CD14-positive monocyte (primary cell): Measurements from ENCODE around the gene GPRIN1. TPM values are rescaled to one million over a fixed set of nuclear protein-coding genes. Genes with fewer than 3 reads are reported as not detected.

Source experiments
- DNase-seq, 3 donors: peaks; one replicate each; pipeline ENCODE4 v3.0.0-alpha.2; 2011 to 2022
- H2AFZ ChIP-seq: 2 replicates; pipeline ENCODE4 v1.6.0; 2012; ENCODE audit warnings: mild to moderate bottlenecking, low read depth, low read length, inconsistent platforms; ENCODE audit not compliant: insufficient read depth, poor library complexity, severe bottlenecking
- H3K27ac ChIP-seq, 2 donors: 1 replicate in 1 of 2; 2 replicates in 1 of 2; pipeline ENCODE4 v1.5.1; 2012 to 2013; ENCODE audit warnings: low read length in 2 of 2, control low read depth in 1 of 2, inconsistent platforms in 1 of 2, low read depth in 1 of 2, mild to moderate bottlenecking in 1 of 2
- H3K27me3 ChIP-seq, 2 donors: one replicate each; pipeline versions ENCODE4 v1.6.0 to v1.6.1; 2011 to 2013; ENCODE audit warnings: low read length in 2 of 2; ENCODE audit not compliant: control insufficient read depth in 2 of 2, insufficient read depth in 2 of 2
- H3K36me3 ChIP-seq, 2 donors: replicated peaks in 1 of 2; 1 replicate in 1 of 2; 2 replicates in 1 of 2; pipeline versions ENCODE4 v1.5.1 to v1.6.1; 2012 to 2013; ENCODE audit warnings: low read length in 2 of 2, control low read depth in 1 of 2, inconsistent platforms in 1 of 2, mild to moderate bottlenecking in 1 of 2; ENCODE audit not compliant: insufficient read depth in 2 of 2, control insufficient read depth in 1 of 2
- H3K4me1 ChIP-seq, 2 donors: 1 replicate in 1 of 2; 2 replicates in 1 of 2; pipeline versions ENCODE4 v1.5.1 to v1.6.1; 2012 to 2013; ENCODE audit warnings: low read length in 2 of 2, control low read depth in 1 of 2, inconsistent platforms in 1 of 2, mild to moderate bottlenecking in 1 of 2, moderate library complexity in 1 of 2; ENCODE audit not compliant: insufficient read depth in 2 of 2, control insufficient read depth in 1 of 2
- H3K4me2 ChIP-seq: replicated peaks from 2 replicates; pipeline ENCODE3; 2012; ENCODE audit warnings: low read length, moderate library complexity, mild to moderate bottlenecking; ENCODE audit not compliant: poor library complexity, severe bottlenecking; ENCODE audit errors: extremely low read depth
- H3K4me3 ChIP-seq, 3 experiments: fragments of 200-600 bp in 1 of 3; sonication (generic) in 1 of 3; replicated peaks in 1 of 3; 1 replicate in 2 of 3; 2 replicates in 1 of 3; pipeline ENCODE4 v1.5.1; 2011 to 2013; ENCODE audit warnings: low read length in 3 of 3, mild to moderate bottlenecking in 3 of 3, control low read depth in 2 of 3, low read depth in 2 of 3, inconsistent platforms in 1 of 3, moderate library complexity in 1 of 3
- H3K79me2 ChIP-seq: 2 replicates; pipeline ENCODE4 v1.6.0; 2012; ENCODE audit warnings: mild to moderate bottlenecking, control low read depth, inconsistent platforms, low read length, moderate library complexity; ENCODE audit not compliant: insufficient read depth
- H3K9ac ChIP-seq: 2 replicates; pipeline ENCODE4 v1.6.0; 2017; ENCODE audit warnings: low read length, mild to moderate bottlenecking; ENCODE audit not compliant: insufficient read depth, poor library complexity, severe bottlenecking
- H3K9me3 ChIP-seq, 2 donors: replicated peaks in 1 of 2; 1 replicate in 1 of 2; 2 replicates in 1 of 2; pipeline versions ENCODE4 v1.5.1 to v1.6.1; 2012 to 2013; ENCODE audit warnings: low read length in 2 of 2, control low read depth in 1 of 2; ENCODE audit not compliant: control insufficient read depth in 1 of 2, insufficient read depth in 1 of 2
- H4K20me1 ChIP-seq: 2 replicates; pipeline ENCODE4 v1.6.0; 2012; ENCODE audit warnings: mild to moderate bottlenecking, low read length, control low read depth, moderate library complexity; ENCODE audit not compliant: insufficient read depth
- H3K27ac Mint-ChIP-seq, 7 donors: one replicate each; pipeline ENCODE4 v1.8.0; 2020; ENCODE audit warnings: mild to moderate bottlenecking in 7 of 7, mixed read lengths in 7 of 7, moderate library complexity in 6 of 7, inconsistent platforms in 2 of 7
- H3K27me3 Mint-ChIP-seq, 3 donors: one replicate each; pipeline ENCODE4 v1.8.0; 2021 to 2022; ENCODE audit warnings: low read depth in 3 of 3, mild to moderate bottlenecking in 3 of 3, mixed read lengths in 3 of 3, moderate library complexity in 3 of 3, inconsistent platforms in 1 of 3
- H3K36me3 Mint-ChIP-seq, 2 donors: one replicate each; pipeline ENCODE4 v1.8.0; 2020; ENCODE audit warnings: mixed read lengths in 2 of 2, inconsistent platforms in 1 of 2, mild to moderate bottlenecking in 1 of 2
- H3K4me1 Mint-ChIP-seq: one replicate; pipeline ENCODE4 v1.8.0; 2020; ENCODE audit warnings: mild to moderate bottlenecking, mixed read lengths
- H3K4me3 Mint-ChIP-seq, 2 donors: one replicate each; pipeline ENCODE4 v1.8.0; 2020; ENCODE audit warnings: mild to moderate bottlenecking in 2 of 2, mixed read lengths in 2 of 2, moderate library complexity in 1 of 2
- H3K9me3 Mint-ChIP-seq, 7 donors: one replicate each; pipeline ENCODE4 v1.8.0; 2020 to 2022; ENCODE audit warnings: mixed read lengths in 7 of 7, mild to moderate bottlenecking in 6 of 7, moderate library complexity in 6 of 7, inconsistent platforms in 2 of 7
- WGBS: methylation state at CpG from one replicate; pipeline ENCODE4 v1.1.5; 2013; ENCODE audit warnings: missing lambda C conversion rate; ENCODE audit not compliant: insufficient coverage; 5-methylcytosine and 5-hydroxymethylcytosine counted together
- intact Hi-C, 2 donors: fragments of 100-400 bp; cut with micrococcal nuclease; formaldehyde crosslinking; loops; one replicate each; pipeline versions ENCODE4 v1.15.0 to v1.15.1; 2023
- polyA plus RNA-seq, 3 donors: library from polyadenylated mRNA; depleted of rRNA in 1 of 3; unstranded in 2 of 3; stranded (reverse) in 1 of 3; fragments of 300-500 nt in 2 of 3; fragments of >200 nt in 1 of 3; fragmentation: Illumina TruSeq in 2 of 3; gene quantifications; 1 replicate in 2 of 3; 2 replicates in 1 of 3; pipeline ENCODE4 v1.2.3, GENCODE V29; 2012 to 2021
- TF ChIP-seq, protein P1 (sequence below): fragments of 200-600 bp; IDR thresholded peaks from one replicate; pipeline ENCODE4 v1.8.0; 2022; ENCODE audit warnings: antibody characterized with exemption, mild to moderate bottlenecking

GPRIN1 gene
- polyA plus RNA-seq, 3 donors = 0.05 to 0.30 (median 0.13) TPM

DNA sequence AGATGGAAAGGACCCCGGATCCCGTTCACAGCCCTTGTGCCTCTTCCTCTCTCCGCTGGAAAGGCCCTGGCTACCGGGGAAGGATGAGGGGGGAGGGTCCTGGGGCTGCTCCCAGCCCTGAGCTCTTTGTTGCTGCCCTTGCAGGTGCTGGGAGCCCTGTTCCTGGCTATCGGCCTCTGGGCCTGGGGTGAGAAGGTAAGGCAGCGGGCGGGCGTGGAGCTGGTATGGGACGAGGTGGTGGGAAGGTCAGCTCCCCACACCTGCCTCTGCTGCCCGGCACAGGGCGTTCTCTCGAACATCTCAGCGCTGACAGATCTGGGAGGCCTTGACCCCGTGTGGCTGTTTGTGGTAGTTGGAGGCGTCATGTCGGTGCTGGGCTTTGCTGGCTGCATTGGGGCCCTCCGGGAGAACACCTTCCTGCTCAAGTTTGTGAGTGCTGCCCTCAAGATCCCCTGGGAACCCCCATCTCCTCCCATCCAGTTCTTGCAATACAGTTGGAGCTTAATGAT is 41.6 kb upstream of the GPRIN1 start:
- Mint-ChIP-seq H3K36me3 (peaks cover 29 to 31% of the 10 kb centered on the region in 2 donors), H3K9me3 (peaks cover 0 to 2% (median 0%) of the 10 kb centered on the region in 7 donors), H3K4me1 (peaks cover 26% of the 10 kb centered on the region), H3K27me3 (peaks cover 0 to 4% (median 2%) of the 10 kb centered on the region in 3 donors), H3K27ac (no peak overlapping the region), H3K4me3 (no peak overlapping the region)
- Histone ChIP-seq H4K20me1 (peaks cover 21% of the 10 kb centered on the region), H2AFZ (no peak overlapping the region), H3K9ac (no peak overlapping the region), H3K4me1 (peaks cover 21 to 25% of the 10 kb centered on the region in 2 donors), H3K4me2 (no peak overlapping the region), H3K27me3 (no peaks in the 10 kb centered on the region), H3K79me2 (no peaks in the 10 kb centered on the region), H3K27ac (no peak overlapping the region), H3K9me3 (no peaks in the 10 kb centered on the region), H3K4me3 (no peak overlapping the region), H3K36me3 (peaks cover 7 to 28% of the 10 kb centered on the region in 2 donors)
- DNase-seq = no peak
- TF ChIP-seq, protein P1, sequence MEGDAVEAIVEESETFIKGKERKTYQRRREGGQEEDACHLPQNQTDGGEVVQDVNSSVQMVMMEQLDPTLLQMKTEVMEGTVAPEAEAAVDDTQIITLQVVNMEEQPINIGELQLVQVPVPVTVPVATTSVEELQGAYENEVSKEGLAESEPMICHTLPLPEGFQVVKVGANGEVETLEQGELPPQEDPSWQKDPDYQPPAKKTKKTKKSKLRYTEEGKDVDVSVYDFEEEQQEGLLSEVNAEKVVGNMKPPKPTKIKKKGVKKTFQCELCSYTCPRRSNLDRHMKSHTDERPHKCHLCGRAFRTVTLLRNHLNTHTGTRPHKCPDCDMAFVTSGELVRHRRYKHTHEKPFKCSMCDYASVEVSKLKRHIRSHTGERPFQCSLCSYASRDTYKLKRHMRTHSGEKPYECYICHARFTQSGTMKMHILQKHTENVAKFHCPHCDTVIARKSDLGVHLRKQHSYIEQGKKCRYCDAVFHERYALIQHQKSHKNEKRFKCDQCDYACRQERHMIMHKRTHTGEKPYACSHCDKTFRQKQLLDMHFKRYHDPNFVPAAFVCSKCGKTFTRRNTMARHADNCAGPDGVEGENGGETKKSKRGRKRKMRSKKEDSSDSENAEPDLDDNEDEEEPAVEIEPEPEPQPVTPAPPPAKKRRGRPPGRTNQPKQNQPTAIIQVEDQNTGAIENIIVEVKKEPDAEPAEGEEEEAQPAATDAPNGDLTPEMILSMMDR = no peak
- WGBS = 98% methylated on average over 11 of the region's 17 CpGs
- intact Hi-C loops = loop anchor here in 1 of 2 donors (10.0 kb wide), 1 partner anchor 917 kb away; no protein-coding TSS in a partner anchor

DNA sequence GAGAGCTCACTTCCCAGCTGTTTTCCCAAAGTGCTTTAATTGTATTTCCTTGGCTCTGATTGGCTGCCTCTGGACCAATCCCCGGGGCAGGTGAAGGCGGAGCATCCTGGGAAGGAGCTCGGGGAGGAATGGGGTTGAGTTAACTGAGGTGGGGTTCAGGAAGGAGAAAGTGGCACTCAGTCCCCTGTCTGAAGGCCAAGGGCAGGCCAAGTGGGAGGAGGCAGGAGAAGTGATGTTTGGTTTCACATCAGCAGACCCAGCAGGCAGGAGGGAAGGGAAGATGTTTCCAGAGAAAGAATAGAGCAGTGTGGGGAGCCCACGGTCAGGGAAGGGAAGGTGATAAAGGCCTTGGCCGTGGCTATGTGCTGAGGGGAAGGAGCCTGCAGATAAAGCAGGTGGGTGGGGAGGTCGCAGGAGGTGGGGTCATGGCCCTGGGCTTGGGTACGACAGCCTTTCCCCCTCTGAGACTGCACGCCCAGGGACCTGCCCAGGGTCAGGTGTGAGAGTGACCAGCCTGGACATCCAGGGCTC is 40.5 kb upstream of the GPRIN1 start:
- H3K36me3 ChIP-seq = peaks cover 5 to 21% of the 10 kb centered on the region in 2 donors
- no peak overlapping the region for H3K4me2 ChIP-seq
- no peak overlapping the region for H3K9ac ChIP-seq
- H3K9me3 Mint-ChIP-seq = peaks cover 0 to 3% (median 0%) of the 10 kb centered on the region in 7 donors
- peaks cover 22 to 28% of the 10 kb centered on the region in 2 donors for H3K4me1 ChIP-seq
- peaks cover 32% of the 10 kb centered on the region for H3K4me1 Mint-ChIP-seq
- no peaks in the 10 kb centered on the region for H3K79me2 ChIP-seq
- H3K27ac ChIP-seq = no peak overlapping the region
- H3K9me3 ChIP-seq = no peaks in the 10 kb centered on the region
- H2AFZ ChIP-seq = no peak overlapping the region
- H3K27me3 Mint-ChIP-seq = peaks cover 0 to 6% (median 2%) of the 10 kb centered on the region in 3 donors
- H3K4me3 Mint-ChIP-seq = no peak overlapping the region
- intact Hi-C loops = loop anchor here in 1 of 2 donors (10.0 kb wide), 1 partner anchor 916 kb away; no protein-coding TSS in a partner anchor
- H4K20me1 ChIP-seq = peaks cover 21% of the 10 kb centered on the region
- TF ChIP-seq, protein P1 = no peak
- H3K27ac Mint-ChIP-seq = peak overlapping the region in 1 of 7 donors; percentile 43
- peaks cover 21 to 23% of the 10 kb centered on the region in 2 donors for H3K36me3 Mint-ChIP-seq
- no peak for DNase-seq
- H3K4me3 ChIP-seq = no peak overlapping the region
- WGBS = 86% methylated on average over 8 of the region's 8 CpGs
- H3K27me3 ChIP-seq = no peaks in the 10 kb centered on the region
